ENCODE data around the gene F2.
"Not testable (repeated sequence)": the region's sequence is repeated elsewhere in the genome, so short reads cannot be mapped to it uniquely, and the experiment has no call there.

The F2 gene

DNA sequence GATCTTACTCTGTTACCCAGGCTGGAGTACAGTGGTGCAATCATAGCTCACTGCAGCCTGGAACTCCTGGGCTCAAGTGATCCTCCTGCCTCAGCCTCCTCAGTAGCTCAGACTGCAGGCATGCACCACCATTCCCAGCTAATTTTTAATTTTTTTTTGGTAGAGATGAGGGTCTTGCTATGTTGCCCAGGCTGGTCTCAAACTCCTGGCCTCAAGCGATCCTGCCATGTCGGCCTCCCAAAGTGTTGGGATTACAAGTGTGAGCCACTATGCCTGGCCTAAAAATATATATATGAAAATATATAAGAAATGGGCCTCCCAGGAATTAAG lies 1.2 kb upstream of the F2 start:
- DNase-seq (ENCODE audit: low read depth, low spot score): not testable (repeated sequence)

DNA sequence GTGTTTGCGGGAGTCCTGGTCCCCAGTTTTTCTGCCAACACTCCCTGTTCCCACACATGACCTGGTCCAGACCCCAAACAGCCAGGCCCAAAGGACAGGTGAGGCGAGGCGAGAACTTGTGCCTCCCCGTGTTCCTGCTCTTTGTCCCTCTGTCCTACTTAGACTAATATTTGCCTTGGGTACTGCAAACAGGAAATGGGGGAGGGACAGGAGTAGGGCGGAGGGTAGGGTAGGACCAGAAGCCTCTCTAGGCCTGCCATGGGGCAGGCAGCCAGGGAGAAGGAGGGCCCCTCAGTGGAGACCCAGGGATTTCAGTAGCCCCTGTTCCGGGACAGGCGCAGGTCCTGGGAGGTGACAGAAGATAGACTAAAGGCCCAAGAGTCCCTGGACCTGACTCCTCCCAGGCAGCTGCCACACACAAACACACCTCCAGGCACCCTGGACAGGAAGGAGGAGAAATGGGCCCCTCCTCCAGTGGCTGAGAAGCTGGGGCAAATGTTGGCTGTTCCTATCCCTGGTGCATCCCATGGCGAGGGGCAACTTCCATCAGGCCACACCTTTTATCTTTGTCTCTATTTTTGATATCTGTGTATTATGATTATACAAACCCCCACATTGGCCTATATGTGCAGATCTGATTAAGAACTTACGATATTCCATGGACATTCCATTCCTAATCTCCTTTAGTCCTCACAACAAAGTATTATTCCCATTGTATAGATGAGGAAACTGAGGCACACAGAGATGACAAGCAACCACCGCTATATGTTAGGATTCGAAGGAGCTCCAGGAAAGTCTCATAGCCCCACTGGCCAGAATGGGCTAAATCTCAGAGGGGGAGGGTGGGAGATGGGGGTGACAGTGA lies 626 bp upstream of the F2 start:
- no peak for DNase-seq (ENCODE audit: low read depth, low spot score)

DNA sequence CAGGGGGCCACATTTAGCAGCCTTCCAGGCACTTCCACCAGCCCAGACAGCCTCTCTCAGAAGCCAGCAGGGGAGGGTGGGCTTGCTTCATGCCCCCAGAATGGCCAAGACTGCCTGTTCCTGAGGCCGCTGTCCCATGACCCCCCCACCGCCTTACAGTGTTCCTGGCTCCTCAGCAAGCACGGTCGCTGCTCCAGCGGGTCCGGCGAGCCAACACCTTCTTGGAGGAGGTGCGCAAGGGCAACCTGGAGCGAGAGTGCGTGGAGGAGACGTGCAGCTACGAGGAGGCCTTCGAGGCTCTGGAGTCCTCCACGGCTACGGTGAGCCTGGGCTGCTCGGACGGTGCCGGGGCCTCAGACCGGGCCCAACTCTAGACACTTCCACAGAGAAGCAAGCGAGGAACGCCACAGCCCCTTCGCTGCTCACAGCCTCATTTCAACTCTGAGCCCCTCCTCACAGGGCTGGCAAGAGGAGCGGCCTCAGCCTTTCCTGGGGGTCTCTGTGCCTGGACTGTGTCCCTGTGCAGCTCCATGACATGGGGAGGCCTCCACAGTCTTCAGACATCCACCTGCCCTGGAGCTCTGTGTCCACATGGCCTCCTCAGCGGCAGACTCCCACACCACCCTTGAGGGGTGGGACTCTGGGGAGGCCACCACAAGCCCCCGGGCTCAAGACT lies 668 bp downstream of the F2 start:
- no peak for DNase-seq (ENCODE audit: low read depth, low spot score)

GRCh38 chr11:46721286-46721685 lies 2.3 kb downstream of the F2 start:
- no peak for DNase-seq (ENCODE audit: low read depth, low spot score)

DNA sequence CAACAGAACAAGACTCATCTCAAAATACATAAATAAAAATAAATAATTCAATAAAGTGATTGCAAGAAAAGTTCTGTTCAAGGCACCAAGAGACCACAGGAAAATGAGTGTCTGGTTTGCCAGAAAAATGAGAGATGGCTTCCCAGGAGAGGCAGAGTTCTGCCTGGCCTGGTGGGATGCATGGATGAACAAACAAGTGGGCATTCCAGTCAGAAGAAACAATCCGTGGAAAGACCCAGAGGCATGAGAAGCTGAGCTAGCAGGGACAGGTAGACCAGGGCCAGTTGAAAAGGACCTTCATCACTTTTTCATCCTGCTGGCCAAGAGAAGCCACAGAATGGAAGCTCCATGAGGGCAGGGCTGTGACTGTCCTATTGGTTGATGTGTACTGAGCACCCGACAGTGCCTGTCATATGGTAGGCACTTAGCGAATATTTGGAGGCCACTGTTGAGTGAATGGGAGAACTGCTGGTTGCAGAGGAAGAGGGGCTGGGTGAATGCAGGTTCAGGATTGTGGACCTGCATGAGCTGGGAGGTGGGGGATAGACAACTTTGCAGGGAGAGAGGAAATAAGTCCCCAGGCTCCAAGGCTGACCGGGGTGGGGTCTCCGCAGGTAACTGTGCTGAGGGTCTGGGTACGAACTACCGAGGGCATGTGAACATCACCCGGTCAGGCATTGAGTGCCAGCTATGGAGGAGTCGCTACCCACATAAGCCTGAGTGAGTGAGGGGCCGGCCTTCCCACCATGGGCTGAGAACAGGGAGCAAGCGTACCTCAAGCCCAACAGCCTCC lies 3.7 kb downstream of the F2 start:
- no peak for DNase-seq (ENCODE audit: low read depth, low spot score)

GRCh38 chr11:46723359-46723680 lies 4.3 kb downstream of the F2 start:
- no peak for DNase-seq (ENCODE audit: low read depth, low spot score)

- no peak for DNase-seq (ENCODE audit: low read depth, low spot score)
Observed at GRCh38 chr11:46724088-46724487, 5.1 kb downstream of the F2 start.

DNA sequence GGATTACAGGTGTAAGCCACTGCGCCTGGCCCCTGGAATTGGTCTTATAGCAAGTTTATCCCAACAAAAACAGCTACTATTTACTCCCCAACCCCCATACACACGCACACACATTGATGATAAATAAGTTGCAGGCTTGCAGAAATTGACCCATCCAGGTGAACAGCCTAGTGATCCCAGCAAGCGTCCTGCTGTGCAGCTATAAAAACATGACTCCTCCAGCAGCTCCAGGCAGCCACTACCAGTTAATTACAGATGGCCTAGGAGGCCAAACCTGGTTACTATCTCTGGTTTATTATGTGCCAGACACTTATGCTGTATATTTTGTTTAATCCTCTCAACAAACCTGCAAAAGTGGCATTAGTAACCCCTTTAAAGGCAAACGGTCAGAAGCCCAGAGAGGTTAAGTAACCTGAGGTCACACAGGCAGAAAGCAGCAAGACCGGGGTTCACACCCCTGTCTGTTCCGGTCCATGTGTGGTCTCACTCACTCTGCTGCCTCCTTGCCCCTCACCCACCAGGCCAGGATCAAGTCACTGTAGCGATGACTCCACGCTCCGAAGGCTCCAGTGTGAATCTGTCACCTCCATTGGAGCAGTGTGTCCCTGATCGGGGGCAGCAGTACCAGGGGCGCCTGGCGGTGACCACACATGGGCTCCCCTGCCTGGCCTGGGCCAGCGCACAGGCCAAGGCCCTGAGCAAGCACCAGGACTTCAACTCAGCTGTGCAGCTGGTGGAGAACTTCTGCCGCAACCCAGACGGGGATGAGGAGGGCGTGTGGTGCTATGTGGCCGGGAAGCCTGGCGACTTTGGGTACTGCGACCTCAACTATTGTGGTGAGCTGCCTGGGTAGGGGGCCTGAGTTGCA lies 6.6 kb downstream of the F2 start:
- no peak for DNase-seq (ENCODE audit: low read depth, low spot score)

DNA sequence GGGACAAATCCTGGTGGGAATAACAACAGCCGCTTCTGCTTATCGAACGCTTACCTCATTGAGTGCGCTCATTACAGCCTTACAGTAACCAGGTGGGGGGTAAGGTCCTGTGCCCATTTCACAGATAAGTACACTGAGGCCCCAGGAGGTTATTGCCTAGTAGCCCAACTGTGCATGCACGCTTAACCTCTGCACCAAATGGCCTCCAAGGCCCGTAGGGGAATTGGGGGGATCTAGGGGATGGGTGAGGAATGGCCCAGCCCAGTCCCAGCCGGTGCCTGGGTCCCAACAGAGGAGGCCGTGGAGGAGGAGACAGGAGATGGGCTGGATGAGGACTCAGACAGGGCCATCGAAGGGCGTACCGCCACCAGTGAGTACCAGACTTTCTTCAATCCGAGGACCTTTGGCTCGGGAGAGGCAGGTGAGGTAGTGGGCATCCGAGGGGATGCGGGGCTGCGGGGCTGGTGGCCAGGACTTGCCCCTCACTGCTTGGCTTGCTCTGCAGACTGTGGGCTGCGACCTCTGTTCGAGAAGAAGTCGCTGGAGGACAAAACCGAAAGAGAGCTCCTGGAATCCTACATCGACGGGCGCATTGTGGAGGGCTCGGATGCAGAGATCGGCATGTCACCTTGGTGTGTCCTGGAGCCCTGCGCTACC lies 7.3 kb downstream of the F2 start:
- DNase-seq (ENCODE audit: low read depth, low spot score): no peak

- DNase-seq (ENCODE audit: low read depth, low spot score): no peak
Observed at GRCh38 chr11:46727952-46728658, 9.1 kb downstream of the F2 start.

GRCh38 chr11:46728659-46729040 lies 9.6 kb downstream of the F2 start:
- no peak for DNase-seq (ENCODE audit: low read depth, low spot score)

- DNase-seq (ENCODE audit: low read depth, low spot score): no peak
Observed at GRCh38 chr11:46729110-46730027, 10.4 kb downstream of the F2 start.

DNA sequence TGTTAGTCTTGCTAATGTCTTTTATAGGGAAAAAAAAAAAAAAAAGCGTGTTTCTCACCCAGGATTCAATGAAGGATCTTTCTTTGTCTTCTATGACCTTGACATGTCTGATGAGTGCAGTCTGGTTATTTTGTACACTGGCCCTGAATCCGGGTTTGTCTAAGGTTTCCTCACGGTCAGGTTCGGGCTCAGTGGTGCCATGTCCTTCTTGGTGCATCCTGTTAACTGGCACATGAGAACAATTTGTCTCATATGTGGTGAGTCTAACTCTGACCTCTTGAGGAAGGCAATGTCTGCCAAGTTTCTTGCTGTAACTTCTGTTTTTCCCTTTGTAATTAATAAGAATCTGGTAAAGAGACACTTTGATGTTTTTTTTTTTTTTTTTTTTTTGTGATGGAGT lies 12.5 kb downstream of the F2 start:
- DNase-seq (ENCODE audit: low read depth, low spot score): no peak

- no peak for DNase-seq (ENCODE audit: low read depth, low spot score)
Observed at GRCh38 chr11:46733234-46733633, 14.2 kb downstream of the F2 start.

DNA sequence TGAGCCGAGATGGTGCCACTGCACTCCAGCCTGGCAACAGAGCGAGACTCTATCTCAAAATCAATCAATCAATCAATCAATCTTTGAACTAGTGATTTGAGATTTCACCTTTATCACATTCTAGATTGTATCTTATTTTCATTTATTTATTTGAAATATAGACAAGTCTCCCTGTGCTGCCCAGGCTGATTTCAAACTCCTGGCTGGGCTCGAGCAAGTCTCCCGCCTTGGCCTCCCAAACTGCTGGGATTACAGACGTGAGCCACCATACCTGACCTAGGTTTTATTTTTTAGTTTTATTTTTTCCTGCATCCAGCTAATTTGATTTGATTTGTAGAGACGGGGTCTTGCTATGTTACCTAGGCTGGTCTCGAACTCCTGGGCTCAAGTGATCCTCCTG lies 17.1 kb downstream of the F2 start:
- no peak for DNase-seq (ENCODE audit: low read depth, low spot score)

DNA sequence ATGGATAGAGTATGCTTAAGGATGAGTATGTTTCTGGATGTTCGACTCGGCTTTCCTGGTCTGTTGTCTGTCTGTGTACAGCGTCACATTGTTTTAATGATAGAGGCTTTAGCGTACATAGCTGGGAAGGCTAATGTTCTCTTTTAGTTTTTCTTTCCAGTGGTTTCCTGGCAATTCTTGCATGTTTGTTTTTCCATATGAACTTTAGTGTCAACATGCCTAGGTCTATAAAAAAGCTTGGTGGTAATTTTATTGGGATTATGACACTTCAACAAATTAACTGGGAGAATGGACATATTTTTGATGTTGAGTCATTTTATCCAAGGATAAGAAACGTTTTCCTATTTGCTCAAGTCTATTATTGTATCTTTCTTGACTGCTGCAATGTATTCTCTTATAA lies 17.6 kb downstream of the F2 start:
- DNase-seq (ENCODE audit: low read depth, low spot score): no peak

DNA sequence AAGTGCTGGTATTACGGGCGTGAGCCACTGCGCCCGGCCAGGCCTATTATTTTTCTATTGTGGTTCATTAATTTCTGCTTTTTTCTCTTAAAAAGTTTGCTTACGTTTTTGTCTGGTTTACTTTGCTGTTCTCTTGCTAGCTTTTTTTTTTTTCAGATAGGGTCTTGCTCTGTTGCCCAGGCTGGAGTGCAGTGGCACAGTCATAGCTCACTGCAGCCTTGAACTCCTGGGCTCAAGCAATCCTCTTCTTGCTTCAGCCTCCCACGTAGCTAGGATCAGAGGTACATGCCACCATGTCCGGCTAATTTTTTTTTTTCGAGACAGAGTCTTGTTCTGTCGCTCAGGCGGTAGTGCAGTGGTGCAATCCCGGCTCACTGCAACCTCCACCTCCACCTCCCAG lies 18.7 kb downstream of the F2 start:
- no peak for DNase-seq (ENCODE audit: low read depth, low spot score)

GRCh38 chr11:46738887-46739286 lies 19.9 kb downstream of the F2 start:
- DNase-seq (ENCODE audit: low read depth, low spot score): no peak

All from activated CD4-positive, CD25-positive, alpha-beta regulatory T cell treated with anti-CD3 and anti-CD28 coated beads, Interleukin-2, amount 50 U/mL, for 16 hours (primary cell).